Glomerular endothelial cell (primary cell): ENCODE measurements around the gene GNB1. TPM values are rescaled to one million over a fixed set of nuclear protein-coding genes. Genes with fewer than 3 reads are reported as not detected.

Experiments used
- DNase-seq: peaks from one replicate; pipeline ENCODE4 v3.0.0-alpha.2; 2011; ENCODE audit warnings: low read depth, low spot score; ENCODE audit errors: extremely low read depth
- total RNA-seq: library from RNA; depleted of rRNA; stranded (reverse); fragments of >200 nt; gene quantifications from 2 replicates; pipeline ENCODE4 v1.2.3, GENCODE V29; 2015

GNB1 gene
- total RNA-seq, 1 donor from 2014 or later = 291 TPM

GRCh38 chr1:1768249-1768992, 122.5 kb downstream of the GNB1 start:
- DNase-seq = no peak

- DNase-seq = no peak
Observed at GRCh38 chr1:1764876-1765470, 125.9 kb downstream of the GNB1 start.

GRCh38 chr1:1763657-1764621, 126.9 kb downstream of the GNB1 start:
- no peak for DNase-seq

GRCh38 chr1:1761504-1762376, 129.1 kb downstream of the GNB1 start:
- no peak for DNase-seq

DNA sequence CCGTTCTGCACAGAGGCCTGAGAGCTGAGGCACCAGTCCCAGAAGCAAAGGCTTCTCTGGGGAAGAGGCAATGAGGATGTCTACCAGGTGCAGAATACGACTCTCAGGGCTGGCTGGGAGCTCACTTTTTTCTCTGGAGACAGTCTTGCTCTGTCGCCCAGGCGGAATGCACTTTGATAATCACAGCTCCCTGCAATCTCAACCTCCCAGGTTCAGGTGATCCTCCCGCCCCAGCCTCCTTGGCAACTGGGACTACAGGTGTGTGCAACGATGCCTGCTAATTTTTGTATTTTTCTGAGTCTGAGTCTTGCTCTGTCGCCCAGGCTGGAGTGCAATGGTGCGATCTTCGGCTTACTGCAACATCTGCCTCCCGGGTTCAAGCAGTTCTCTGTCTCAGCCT, 130.2 kb downstream of the GNB1 start:
- DNase-seq = no peak

GRCh38 chr1:1760345-1760650, 130.6 kb downstream of the GNB1 start:
- DNase-seq = no peak

DNA sequence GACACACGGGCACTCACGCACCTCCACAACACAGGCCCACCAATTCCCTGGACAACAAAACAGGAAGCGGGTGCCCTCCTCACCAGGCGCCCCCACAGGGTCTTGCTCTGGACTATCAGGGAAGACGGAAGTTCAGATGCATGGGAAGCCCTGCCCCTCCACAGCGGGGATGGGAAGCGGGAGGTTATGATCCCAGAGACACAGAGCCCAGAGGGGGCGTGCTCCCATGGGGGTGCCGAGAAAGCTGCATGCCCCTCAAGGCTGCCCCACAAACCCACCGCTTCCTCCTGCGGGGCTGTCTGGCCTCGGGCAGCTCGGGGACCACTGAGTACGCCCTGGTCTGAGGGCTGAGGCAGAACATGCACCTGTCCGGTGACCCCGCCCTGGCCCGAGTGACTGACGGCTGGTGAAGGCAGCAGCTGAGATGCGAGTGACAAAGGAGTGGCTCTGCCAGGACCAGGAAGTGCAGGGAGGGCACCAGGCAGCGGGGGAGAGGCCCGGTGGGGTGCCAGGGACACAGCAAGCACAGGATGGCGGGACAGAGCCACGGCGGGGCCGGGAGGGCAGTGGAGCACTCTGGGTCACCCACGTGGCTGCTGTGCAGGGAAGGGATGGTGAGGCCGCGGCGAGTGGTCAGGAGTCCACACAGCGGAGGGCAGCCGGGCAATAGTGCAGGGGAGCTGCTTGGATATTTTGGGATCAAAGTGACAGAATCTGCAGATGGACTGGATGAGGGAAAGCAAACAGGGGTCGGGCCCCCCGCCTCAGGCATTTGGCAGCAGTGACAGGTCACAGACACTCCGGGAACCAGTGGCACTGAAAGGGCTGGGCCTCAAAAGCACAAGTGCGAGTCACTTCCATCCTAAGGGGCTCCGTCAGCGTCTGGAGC, 131.2 kb downstream of the GNB1 start:
- no peak for DNase-seq

DNA sequence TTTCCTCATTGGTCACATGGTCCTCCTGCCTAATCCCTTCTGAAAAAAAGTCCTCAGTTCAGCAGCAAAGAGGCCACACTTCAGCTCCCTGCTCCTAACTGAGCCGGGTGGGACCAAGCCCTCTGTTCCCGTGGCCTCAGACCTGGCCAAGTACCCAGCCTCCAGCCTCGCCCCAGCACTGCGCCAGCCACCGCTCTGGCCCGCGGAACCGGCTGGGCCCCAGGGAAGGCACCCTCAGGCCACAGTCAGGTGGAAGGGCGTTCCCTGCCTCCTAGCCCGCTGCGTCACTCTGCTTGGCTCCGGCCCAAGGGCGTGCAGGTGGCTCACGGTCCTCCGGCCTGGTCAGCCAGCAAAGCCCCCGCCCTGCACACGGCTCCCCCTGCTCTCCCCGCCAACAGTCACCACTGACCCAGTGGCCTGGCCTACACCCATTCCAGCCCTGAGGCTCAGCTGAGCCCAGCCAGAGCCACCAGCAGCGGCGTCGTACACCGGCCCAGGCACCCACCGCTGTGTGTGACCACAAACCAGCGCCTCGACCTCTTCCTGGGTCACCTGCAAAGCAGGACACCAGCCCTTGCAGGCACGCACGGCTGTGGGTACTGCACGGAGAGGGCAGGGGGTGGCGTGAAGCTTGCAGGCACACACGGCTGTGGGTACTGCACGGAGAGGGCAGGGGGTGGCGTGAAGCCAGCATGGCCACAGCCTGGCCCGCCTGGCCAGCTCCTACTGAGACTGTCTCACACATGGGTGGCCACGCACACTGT, 132.0 kb downstream of the GNB1 start:
- DNase-seq = no peak

DNA sequence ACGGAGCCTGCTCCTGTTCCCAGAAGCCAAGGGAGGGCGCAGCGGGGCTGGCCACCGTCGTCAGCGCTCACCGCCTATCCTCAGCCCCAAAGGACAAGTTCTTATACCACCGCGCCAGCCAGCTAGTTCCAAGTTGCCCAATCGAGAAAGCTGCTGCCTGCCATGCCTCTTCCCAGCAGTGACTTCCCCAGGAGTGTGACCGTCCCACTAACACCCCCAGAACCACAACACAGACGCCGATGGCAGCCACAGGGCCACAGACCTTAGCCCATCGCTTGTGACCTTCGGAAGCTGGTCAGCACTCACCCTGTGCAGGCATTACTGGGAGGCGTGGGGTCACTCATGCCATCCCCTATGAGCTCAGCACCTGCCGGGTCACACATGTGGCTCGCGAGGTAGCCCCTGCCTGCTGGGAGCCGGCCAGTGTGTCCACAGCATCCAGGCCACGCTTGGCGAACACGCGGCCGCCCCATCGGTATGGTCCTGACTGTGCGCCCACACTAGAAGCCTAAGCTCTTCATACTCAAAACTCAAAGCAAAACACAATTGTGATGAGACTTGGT, 132.7 kb downstream of the GNB1 start:
- DNase-seq = no peak

GRCh38 chr1:1757422-1758058, 133.3 kb downstream of the GNB1 start:
- no peak for DNase-seq

DNA sequence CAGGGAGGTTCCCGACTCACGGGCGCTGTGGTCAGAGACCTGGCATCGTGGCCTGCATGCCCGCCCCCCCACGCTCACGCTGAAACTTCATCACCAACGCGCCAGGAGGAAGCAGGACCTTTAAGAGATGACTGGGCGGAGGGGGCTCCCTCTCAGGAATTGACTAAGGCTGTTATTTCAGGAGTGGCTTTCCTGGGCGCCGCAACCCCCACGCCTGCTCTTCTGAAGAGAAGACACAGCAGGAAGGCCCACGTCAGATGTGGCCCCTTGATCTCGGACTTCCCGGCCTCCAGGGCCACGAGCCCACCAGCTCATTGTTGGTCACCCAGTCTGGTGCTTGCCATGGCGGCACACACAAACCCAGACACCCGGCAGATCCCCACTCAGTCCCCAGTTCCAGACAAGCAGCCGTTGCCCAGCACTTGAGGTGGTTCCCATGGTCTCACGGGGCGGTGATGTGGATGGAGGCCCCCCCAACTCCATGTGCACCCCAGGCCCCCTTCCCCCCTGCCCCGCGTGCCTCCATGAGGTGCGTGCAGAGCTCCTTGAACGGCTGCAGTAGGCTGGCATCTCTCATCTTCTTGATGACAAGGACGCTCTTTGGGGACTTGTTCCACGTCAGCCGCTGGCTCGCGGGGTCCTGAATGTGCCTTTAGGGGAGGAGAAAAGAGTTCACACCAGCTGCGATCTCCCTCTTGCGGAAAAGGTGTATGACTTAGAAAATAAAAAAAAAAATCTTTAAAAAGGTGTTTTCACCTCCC, 134.0 kb downstream of the GNB1 start:
- DNase-seq = no peak

DNA sequence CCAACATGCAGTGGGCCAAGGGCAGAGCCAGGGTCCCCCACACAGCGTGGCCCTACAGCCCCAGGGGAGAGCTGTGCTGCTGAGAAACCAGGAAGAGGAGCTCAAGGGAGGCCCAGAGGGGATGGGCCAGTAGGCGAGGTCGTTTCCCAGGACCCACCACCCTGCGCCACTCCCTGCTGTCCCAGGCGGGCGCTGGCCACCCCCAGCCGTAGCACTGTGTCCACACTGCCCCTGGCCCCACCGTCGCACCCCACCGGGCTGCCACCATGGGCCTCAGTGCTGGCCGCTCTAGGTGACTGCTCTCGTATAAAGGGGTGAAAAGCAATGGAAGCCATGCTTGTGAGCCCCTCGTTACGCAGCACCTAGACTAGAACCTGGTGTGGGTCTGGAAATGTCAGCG, 135.0 kb downstream of the GNB1 start:
- DNase-seq = no peak

DNA sequence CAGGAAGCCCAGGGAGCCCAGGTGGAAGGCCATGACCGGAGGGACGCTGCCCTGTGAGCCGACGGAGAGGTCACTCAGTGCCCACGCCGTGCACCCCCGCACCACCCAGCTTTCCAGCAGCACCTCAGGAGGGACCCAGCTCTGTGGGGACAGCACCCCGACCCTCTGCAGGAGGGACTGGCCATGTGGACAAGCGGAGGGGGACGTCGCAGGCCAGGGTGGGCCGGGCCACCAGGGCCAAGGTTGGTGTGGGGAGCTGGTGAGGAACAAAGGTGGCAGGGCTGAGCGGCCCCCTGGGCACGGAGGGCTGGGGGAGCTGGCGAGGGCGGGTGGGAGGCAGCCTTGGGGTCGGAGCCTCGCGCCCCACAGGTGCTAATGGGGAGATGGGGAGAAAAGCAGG, 135.5 kb downstream of the GNB1 start:
- no peak for DNase-seq

DNA sequence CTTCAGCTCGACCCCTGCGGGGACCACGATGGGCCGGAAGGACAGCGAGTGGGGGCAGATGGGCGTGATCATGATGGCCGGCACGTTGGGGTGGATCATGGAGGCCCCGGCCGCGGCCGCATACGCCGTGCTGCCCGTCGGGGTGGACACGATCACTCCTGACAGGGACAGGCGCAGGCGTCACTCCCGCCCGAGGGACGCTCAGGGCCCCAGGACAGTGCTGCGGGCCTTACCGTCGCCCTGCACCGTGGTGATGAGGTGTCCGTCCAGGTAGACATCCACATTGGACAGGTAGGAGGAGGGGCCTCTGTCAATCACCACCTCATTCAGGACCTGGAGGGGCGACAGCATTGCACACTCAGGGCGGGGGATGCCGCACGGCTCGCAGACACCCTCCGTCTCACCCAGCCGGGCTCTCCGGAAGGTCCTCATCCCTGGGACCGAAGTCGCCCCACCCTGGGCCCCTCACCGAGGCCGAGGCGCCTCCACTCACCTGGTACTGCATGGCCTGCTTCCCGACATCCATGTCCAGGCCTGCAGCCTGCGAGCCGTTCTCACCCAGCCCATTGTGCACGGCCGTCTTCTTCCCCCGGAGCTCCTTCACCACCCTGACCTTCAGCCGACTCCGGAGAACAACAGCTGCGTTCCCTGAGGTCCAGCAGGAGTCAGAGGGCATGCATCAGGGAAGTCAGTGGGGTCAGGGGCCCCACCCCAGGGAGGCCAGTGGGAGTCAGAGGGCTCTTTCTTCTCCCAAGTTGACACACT, 136.7 kb downstream of the GNB1 start:
- DNase-seq = no peak

GRCh38 chr1:1753607-1754005, 137.3 kb downstream of the GNB1 start:
- no peak for DNase-seq
